GM12875 (cell line): ENCODE measurements around the gene XG.

Experiments used
- H3K4me3 ChIP-seq: one replicate; pipeline ENCODE4 v1.5.1; 2011; ENCODE audit warnings: low read depth, low read length, control low read depth
- TF ChIP-seq, protein P1 (sequence below): IDR thresholded peaks from 2 replicates; pipeline ENCODE4 v1.5.1; 2011; ENCODE audit warnings: low read depth, mild to moderate bottlenecking, control low read depth, inconsistent platforms, low read length, moderate library complexity, borderline replicate concordance; ENCODE audit not compliant: insufficient read depth

Gene XG

DNA sequence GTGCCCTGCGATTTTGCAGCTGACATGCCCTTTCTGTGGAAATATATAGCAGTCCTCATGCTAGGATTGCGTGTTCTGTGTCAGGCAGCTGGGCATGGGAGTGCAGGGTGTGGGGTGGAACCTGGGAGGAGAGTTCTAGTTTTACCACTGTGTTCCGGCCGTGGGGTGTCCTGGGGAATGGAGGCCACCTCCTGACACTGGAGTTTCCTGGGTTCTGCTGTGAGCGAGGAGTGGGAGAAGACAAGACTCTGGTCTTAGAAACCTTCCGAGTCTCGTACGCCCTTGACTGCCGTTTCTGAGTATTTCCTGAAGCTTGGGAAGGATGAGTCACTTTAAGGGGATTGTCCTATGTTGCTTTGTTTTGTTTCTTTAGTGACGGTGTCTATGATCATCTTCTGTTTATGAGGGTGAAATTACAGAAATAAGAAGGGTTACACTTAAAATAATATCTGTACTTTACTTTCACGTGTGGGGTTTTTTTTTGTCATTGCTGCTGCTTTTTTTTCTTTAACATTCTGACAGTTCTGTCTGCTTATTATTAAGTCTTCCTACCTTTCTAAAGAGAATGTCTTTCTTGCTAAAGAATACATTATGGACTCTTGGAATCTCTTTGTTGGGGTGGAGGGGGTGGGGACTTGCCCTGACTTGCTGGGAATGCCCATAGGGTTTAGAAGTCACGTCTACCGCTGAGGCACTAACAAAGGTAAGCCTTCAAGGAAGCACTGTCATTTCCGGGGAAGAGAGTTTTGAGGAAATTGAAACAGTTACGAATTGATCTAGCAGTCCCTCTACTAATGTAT lies 41.6 kb upstream of the XG start:
- H3K4me3 ChIP-seq: no peak overlapping the region
- TF ChIP-seq, protein P1, sequence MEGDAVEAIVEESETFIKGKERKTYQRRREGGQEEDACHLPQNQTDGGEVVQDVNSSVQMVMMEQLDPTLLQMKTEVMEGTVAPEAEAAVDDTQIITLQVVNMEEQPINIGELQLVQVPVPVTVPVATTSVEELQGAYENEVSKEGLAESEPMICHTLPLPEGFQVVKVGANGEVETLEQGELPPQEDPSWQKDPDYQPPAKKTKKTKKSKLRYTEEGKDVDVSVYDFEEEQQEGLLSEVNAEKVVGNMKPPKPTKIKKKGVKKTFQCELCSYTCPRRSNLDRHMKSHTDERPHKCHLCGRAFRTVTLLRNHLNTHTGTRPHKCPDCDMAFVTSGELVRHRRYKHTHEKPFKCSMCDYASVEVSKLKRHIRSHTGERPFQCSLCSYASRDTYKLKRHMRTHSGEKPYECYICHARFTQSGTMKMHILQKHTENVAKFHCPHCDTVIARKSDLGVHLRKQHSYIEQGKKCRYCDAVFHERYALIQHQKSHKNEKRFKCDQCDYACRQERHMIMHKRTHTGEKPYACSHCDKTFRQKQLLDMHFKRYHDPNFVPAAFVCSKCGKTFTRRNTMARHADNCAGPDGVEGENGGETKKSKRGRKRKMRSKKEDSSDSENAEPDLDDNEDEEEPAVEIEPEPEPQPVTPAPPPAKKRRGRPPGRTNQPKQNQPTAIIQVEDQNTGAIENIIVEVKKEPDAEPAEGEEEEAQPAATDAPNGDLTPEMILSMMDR: no peak

DNA sequence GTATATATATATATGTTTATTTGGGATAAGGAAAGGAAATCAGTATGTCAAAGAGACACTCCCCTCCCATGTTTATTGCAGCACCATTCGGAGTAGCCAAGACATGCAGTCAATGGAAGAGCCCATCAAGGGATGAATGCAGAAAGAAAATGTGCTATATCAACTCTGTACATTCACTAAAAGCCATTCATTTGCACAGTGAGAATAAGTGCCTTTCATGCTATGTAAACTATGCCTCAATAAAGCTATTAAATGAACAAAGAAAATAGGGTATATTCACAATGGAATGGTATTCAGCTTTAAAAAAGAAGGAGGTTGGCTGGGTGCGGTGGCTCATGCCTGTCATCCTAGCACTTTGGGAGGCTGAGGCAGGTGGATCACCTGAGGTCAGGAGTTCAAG lies 40.4 kb upstream of the XG start:
- no peak overlapping the region for H3K4me3 ChIP-seq
- TF ChIP-seq, protein P1: no peak

DNA sequence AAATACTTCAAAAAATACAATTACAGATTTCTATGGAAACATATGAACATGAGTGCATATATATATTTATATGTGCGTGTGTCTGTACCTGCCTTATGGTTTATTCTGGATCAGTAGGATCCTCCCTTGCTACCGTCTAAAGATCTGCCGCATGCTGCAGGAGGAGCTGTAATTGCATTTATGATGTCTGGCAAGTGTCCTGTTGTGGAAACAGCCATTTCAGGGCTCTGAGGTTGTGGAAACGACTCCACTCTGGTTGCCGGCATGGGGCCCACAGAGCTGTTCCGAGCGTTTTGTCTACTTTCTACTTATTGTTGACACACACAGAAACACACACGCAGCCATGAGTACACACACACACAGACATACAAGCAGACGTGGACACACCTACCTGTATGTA lies 39.4 kb upstream of the XG start:
- H3K4me3 ChIP-seq: no peak overlapping the region
- TF ChIP-seq, protein P1: no peak

DNA sequence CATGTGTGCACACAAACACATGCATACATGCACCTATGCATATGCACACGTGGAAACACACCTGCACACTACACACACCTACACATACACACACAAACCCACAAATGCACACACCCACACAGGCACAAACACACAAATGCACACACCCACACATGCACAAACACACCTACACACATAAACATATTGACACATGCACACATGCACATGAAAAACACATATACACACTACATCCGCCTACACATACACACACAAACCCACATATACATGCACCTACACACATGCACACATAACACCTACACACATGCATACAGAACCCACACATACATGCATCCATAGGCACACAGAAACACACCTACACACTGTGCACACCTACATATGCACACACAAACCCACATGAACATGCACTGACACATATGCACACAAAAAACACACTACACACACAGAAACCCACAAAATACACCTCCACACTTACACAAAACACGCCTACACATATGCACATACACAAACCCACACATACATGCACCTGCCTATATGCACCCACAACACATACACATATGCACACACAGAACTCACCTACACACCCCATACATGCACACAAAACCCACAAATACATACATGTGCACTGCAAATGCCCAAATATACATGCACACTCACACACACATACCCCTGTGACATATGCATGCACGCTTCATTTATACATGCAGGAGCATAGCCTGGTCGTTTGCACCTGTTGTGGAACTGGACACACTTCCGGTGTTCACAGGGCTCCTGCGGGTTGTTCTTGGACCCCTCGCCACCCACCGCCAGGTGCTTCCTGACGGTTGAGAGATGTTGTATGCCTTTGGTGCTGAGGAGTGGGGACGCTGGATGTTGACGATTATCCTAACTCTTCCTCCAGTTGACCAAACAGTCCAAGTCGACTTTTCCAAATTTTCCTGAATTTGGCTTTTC lies 38.7 kb upstream of the XG start:
- no peak overlapping the region for H3K4me3 ChIP-seq
- TF ChIP-seq, protein P1: no peak

DNA sequence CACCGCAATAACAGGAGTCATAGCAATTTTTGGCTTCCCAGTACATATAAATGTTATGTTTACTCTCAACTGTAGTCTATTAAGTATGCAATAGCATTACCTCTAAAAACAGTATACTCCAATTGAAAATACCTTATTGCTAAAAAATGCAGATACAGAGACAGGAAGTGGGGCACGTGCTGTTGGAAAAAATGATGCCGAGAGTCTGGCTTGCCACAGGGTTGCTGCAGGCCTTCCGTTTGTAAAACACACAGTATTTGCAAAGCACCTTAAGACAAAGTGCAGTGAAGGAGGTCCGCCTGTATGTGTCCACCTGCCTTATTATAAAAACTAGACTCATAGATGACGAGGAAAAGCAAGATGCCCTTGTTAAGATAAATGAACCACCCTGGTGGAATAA lies 37.3 kb upstream of the XG start:
- H3K4me3 ChIP-seq: no peak overlapping the region
- TF ChIP-seq, protein P1: no peak

DNA sequence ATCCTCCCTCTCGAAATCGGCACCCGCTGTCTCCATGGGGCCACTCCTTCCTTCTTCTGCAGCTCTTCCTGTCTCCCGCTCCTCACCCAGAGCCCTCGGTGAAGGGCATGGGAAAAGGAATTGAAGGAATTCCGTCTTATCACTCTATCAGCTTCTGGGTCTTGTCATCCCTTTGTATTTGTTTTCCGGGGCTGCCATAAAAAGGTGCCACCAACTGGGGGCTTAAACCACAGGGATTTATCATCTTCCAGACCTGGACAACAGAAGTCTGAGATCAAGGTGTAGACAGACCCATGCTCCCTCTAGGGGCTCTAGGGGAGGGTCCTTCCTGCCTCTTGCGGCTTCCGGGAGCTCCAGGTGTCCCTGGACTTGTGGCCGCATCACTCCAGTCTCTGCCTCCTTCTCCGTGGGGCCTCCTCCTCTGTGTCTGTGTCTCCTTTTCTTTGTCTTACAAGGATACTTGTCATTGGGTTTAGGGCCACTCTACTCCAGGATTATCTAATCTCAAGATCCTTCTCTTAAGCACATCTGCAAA lies 36.7 kb upstream of the XG start:
- H3K4me3 ChIP-seq: no peak overlapping the region
- TF ChIP-seq, protein P1: no peak
